Endothelial cell of umbilical vein (primary cell): ENCODE measurements around the gene PRPSAP1. TPM values are rescaled to one million over a fixed set of nuclear protein-coding genes. Genes with fewer than 3 reads are reported as not detected.

Source experiments
- BruUV-seq: library from RNA; stranded (reverse); fragments of 400-500 nt; replicated peaks from 2 replicates; lab custom pipeline; 2021; lab: Mats Ljungman, UMichigan
- CTCF ChIA-PET: fragments of 300-600, 350-600 bp; sonication (Branson Sonifier 250); formaldehyde crosslinking; loops from one replicate; lab custom pipeline; 2021; ENCODE audit warnings: antibody characterized with exemption, inconsistent platforms; lab: Charles Lee
- POLR2A ChIA-PET: fragments of 300-600, 350-600 bp; sonication (Branson Sonifier 250); formaldehyde crosslinking; loops from one replicate; lab custom pipeline; 2021; ENCODE audit warnings: antibody characterized with exemption, inconsistent platforms; lab: Charles Lee
- DNase-seq: peaks from one replicate; pipeline ENCODE4 v3.0.0-alpha.2; 2011; ENCODE audit warnings: low read depth, low spot score
- FAIRE-seq: peaks from 2 replicates; lab custom pipeline; 2011; peaks lifted over from hg19 to GRCh38; lab: Jason Lieb, UNC
- H2AFZ ChIP-seq: 2 replicates; pipeline ENCODE4 v1.6.0; 2012; ENCODE audit warnings: low read depth, low read length, control low read depth, inconsistent platforms
- H3K27ac ChIP-seq: 2 replicates; pipeline ENCODE4 v1.5.1; 2011; ENCODE audit warnings: low read depth, mild to moderate bottlenecking, control low read depth, low read length, moderate library complexity; ENCODE audit not compliant: insufficient read depth
- H3K27me3 ChIP-seq, 2 experiments: 2 replicates each; pipeline versions ENCODE4 v1.6.0 to v1.6.1; 2011; ENCODE audit warnings: low read length in 2 of 2, mixed read lengths in 1 of 2; ENCODE audit not compliant: control insufficient read depth in 2 of 2, insufficient read depth in 2 of 2
- H3K36me3 ChIP-seq, 2 experiments: 2 replicates in 1 of 2; 3 replicates in 1 of 2; pipeline ENCODE4 v1.5.1; 2011; ENCODE audit warnings: low read length in 2 of 2, mild to moderate bottlenecking in 1 of 2, moderate library complexity in 1 of 2; ENCODE audit not compliant: control insufficient read depth in 2 of 2, insufficient read depth in 2 of 2; ENCODE audit errors: extremely low read depth in 1 of 2
- H3K4me1 ChIP-seq: 3 replicates; pipeline ENCODE4 v1.5.1; 2011; ENCODE audit warnings: mild to moderate bottlenecking, low read length; ENCODE audit not compliant: control insufficient read depth, insufficient read depth; ENCODE audit errors: extremely low read depth
- H3K4me2 ChIP-seq: 2 replicates; pipeline ENCODE4 v1.6.1; 2011; ENCODE audit warnings: low read length, control low read depth, mixed read lengths; ENCODE audit not compliant: insufficient read depth
- H3K4me3 ChIP-seq, 3 experiments: fragments of 200-600 bp in 1 of 3; sonication (generic), shearing (Covaris generic) in 1 of 3; replicated peaks in 1 of 3; 2 replicates each; pipeline ENCODE4 v1.5.1; 2011 to 2016; ENCODE audit warnings: control low read depth in 3 of 3, low read length in 3 of 3, mild to moderate bottlenecking in 2 of 3, inconsistent platforms in 1 of 3, low read depth in 1 of 3, moderate library complexity in 1 of 3; ENCODE audit not compliant: insufficient read depth in 1 of 3
- H3K79me2 ChIP-seq: 2 replicates; pipeline ENCODE4 v1.6.0; 2012; ENCODE audit warnings: low read length, inconsistent platforms; ENCODE audit not compliant: control insufficient read depth, insufficient read depth
- H3K9ac ChIP-seq: replicated peaks from 2 replicates; pipeline ENCODE3; 2011; ENCODE audit warnings: low read length, control low read depth; ENCODE audit not compliant: insufficient read depth; ENCODE audit errors: extremely low read depth
- H3K9me1 ChIP-seq: replicated peaks from 3 replicates; pipeline ENCODE4 v1.6.0; 2011; ENCODE audit warnings: mild to moderate bottlenecking, low read length; ENCODE audit not compliant: control insufficient read depth, insufficient read depth; ENCODE audit errors: extremely low read depth
- H3K9me3 ChIP-seq: replicated peaks from 2 replicates; pipeline ENCODE4 v1.5.1; 2012; ENCODE audit warnings: low read length, inconsistent platforms; ENCODE audit not compliant: control insufficient read depth, insufficient read depth
- H4K20me1 ChIP-seq: replicated peaks from 2 replicates; pipeline ENCODE3; 2011; ENCODE audit warnings: mild to moderate bottlenecking, low read length; ENCODE audit not compliant: control insufficient read depth, insufficient read depth; ENCODE audit errors: extremely low read depth
- EZH2 ChIP-seq: IDR thresholded peaks from 2 replicates; pipeline ENCODE4 v1.6.1; 2012; ENCODE audit warnings: borderline replicate concordance, low read depth, mild to moderate bottlenecking, moderate library complexity, low read length, inconsistent platforms; ENCODE audit not compliant: severe bottlenecking
- FOS ChIP-seq: IDR thresholded peaks from 2 replicates; pipeline ENCODE4 v1.6.1; 2011; ENCODE audit warnings: mild to moderate bottlenecking, low read length, moderate library complexity, borderline replicate concordance; ENCODE audit not compliant: insufficient read depth
- GATA2 ChIP-seq: IDR thresholded peaks from 2 replicates; pipeline ENCODE4 v1.7.0; 2011; ENCODE audit warnings: low read depth, mild to moderate bottlenecking, moderate library complexity, mixed read lengths, low read length; ENCODE audit not compliant: insufficient read length, insufficient read depth
- JUN ChIP-seq: IDR thresholded peaks from 2 replicates; pipeline ENCODE4 v1.6.1; 2011; ENCODE audit warnings: borderline replicate concordance, low read depth; ENCODE audit not compliant: insufficient read length, insufficient read depth
- MYC ChIP-seq: IDR thresholded peaks from one replicate; pipeline ENCODE4 v1.6.1; 2011; ENCODE audit warnings: mild to moderate bottlenecking, low read depth, low read length
- POLR2A ChIP-seq: IDR thresholded peaks from 2 replicates; pipeline ENCODE4 v1.6.1; 2012; ENCODE audit warnings: low read depth, mild to moderate bottlenecking, control low read depth, low read length
- POLR2AphosphoS5 ChIP-seq: IDR thresholded peaks from 2 replicates; pipeline ENCODE4 v1.6.1; 2012; ENCODE audit warnings: low read depth, mild to moderate bottlenecking, control low read depth, low read length, moderate library complexity; ENCODE audit not compliant: insufficient read depth
- dilution Hi-C: fragments of 300-500 bp; cut with MboI; formaldehyde crosslinking; loops from one replicate; pipeline ENCODE4 v1.15.0; 2019; ENCODE audit warnings: low sequenced_read_pairs; ENCODE audit not compliant: extremely low pct_ligation_motif_present
- intact Hi-C: fragments of 100-400 bp; cut with micrococcal nuclease; formaldehyde crosslinking; loops from one replicate; pipeline ENCODE4 v1.10.0; 2022
- polyA plus RNA-seq, 4 experiments: library from polyadenylated mRNA; depleted of rRNA in 3 of 4; stranded (reverse) in 3 of 4; unstranded in 1 of 4; fragments of >200 nt; gene quantifications; 2 replicates each; pipeline versions ENCODE4 v1.2.1 to v1.2.3, GENCODE V29; 2011 to 2012; ENCODE audit warnings: missing spikeins in 1 of 4
- total RNA-seq: library from RNA; stranded (reverse); gene quantifications from 2 replicates; pipeline ENCODE4 v1.2.3, GENCODE V29; 2021
- TF ChIP-seq, protein P1 (sequence below): IDR thresholded peaks from 2 replicates; pipeline ENCODE4 v1.6.1; 2011; ENCODE audit not compliant: insufficient read depth, insufficient read length
- TF ChIP-seq, protein P2 (sequence below), 2 donors: IDR thresholded peaks; 1 replicate in 1 of 2; 2 replicates in 1 of 2; pipeline ENCODE4 v1.5.1; 2011; ENCODE audit warnings: low read length in 2 of 2, mild to moderate bottlenecking in 2 of 2, moderate library complexity in 2 of 2, control low read depth in 1 of 2, inconsistent platforms in 1 of 2, low read depth in 1 of 2; ENCODE audit not compliant: insufficient read depth in 1 of 2; ENCODE audit errors: extremely low read depth in 1 of 2

Gene PRPSAP1
- total and polyA plus RNA-seq, 2 donors (not counting 3 experiments of a cell fraction or from before 2014, with no cell fraction given): 90.2 to 123 TPM

DNA sequence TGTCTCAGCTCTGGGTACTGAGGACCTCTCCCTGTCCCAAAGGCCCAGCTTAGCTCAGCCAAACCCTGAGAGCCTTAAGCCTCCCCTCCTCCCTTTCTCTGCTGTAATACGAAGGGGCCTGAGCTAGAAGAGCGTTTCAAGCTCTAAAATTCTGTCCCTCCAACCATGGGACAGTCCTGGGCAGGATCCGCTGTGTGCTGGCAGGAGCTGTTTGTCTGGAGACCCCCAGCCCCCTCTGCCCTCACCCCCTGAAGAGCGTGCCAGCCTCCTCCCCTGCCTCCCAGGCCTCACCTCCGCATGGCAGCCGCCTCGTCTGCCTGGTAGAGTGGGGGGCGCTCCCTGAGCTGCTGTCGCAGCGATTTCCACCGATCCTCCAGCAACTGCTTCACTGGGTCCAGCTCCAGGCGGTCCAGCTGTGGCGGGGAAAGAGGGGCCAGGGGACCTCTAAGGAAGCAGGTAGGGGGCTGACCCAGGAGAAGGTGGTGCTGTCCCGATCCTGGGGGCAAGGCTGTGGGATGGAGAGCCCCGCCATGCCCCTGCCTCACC, 73.9 kb downstream of the PRPSAP1 start:
- ChIA-PET POLR2A (interaction anchor here (0.6 to 2.0 kb wide), 4 partner anchors 15 to 159 kb away, joined by 3 to 7 read pairs (median 4); no protein-coding TSS in a partner anchor), CTCF (interaction anchor here (0.5 to 14.1 kb wide), 75 partner anchors 9 to 1489 kb away, joined by 3 to 320 read pairs (median 5); partner anchors contain the start of genes CDK3, EXOC7, FOXJ1 and QRICH2)
- H3K4me3 ChIP-seq: no peak overlapping the region
- H3K36me3 ChIP-seq: peaks cover 0 to 2% of the 10 kb centered on the region in 2 experiments
- H4K20me1 ChIP-seq: no peaks in the 10 kb centered on the region
- dilution Hi-C loops: no loop called here
- no peaks in the 10 kb centered on the region for H3K27me3 ChIP-seq
- H3K9me3 ChIP-seq: no peaks in the 10 kb centered on the region
- no TSS peak for BruUV-seq
- no peak for FAIRE-seq
- H3K4me1 ChIP-seq: no peaks in the 10 kb centered on the region
- no peak for DNase-seq
- intact Hi-C loops: loop anchor here (1.0 to 10.0 kb wide), 5 partner anchors 31 to 265 kb away; no protein-coding TSS in a partner anchor
- TF ChIP-seq, protein P1, sequence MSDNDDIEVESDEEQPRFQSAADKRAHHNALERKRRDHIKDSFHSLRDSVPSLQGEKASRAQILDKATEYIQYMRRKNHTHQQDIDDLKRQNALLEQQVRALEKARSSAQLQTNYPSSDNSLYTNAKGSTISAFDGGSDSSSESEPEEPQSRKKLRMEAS: no peak
- no peak for TF ChIP-seq MYC
- no peak for TF ChIP-seq POLR2AphosphoS5
- no peak for TF ChIP-seq GATA2
- TF ChIP-seq POLR2A: no peak
- TF ChIP-seq FOS: no peak
- TF ChIP-seq JUN: no peak
- TF ChIP-seq EZH2: no peak
- TF ChIP-seq, protein P2, sequence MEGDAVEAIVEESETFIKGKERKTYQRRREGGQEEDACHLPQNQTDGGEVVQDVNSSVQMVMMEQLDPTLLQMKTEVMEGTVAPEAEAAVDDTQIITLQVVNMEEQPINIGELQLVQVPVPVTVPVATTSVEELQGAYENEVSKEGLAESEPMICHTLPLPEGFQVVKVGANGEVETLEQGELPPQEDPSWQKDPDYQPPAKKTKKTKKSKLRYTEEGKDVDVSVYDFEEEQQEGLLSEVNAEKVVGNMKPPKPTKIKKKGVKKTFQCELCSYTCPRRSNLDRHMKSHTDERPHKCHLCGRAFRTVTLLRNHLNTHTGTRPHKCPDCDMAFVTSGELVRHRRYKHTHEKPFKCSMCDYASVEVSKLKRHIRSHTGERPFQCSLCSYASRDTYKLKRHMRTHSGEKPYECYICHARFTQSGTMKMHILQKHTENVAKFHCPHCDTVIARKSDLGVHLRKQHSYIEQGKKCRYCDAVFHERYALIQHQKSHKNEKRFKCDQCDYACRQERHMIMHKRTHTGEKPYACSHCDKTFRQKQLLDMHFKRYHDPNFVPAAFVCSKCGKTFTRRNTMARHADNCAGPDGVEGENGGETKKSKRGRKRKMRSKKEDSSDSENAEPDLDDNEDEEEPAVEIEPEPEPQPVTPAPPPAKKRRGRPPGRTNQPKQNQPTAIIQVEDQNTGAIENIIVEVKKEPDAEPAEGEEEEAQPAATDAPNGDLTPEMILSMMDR (IDR thresholded peaks at IDR 0.05; ENCODE audit: extremely low read depth in 1 of 2, insufficient read depth in 1 of 2, low read depth in 1 of 2, low read length in 2 of 2): no peak
- H3K27ac ChIP-seq: no peak overlapping the region
- no peaks in the 10 kb centered on the region for H3K79me2 ChIP-seq
- no peak overlapping the region for H2AFZ ChIP-seq
- H3K9me1 ChIP-seq: no peaks in the 10 kb centered on the region
- H3K9ac ChIP-seq: no peak overlapping the region
- no peak overlapping the region for H3K4me2 ChIP-seq
